Activated naive CD4-positive, alpha-beta T cell treated with anti-CD3 and anti-CD28 coated beads for 36 hours (primary cell): ENCODE data around the gene GPR15LG. TPM values are rescaled to one million over a fixed set of nuclear protein-coding genes. Genes with fewer than 3 reads are reported as not detected.
"Not testable (repeated sequence)": the region's sequence is repeated elsewhere in the genome, so short reads cannot be mapped to it uniquely, and the experiment has no call there.

ENCODE experiments used
- CTCF ChIA-PET: fragments of 350-600 bp; sonication (Branson Sonifier 250); formaldehyde crosslinking; loops from one replicate; lab custom pipeline; 2021; ENCODE audit warnings: antibody characterized with exemption; lab: Charles Lee
- DNase-seq: peaks from one replicate; pipeline ENCODE4 v3.0.0-alpha.2; 2020
- H3K27ac Mint-ChIP-seq: one replicate; pipeline ENCODE4 v1.8.0; 2021; ENCODE audit warnings: mild to moderate bottlenecking, mixed read lengths
- H3K27me3 Mint-ChIP-seq: one replicate; pipeline ENCODE4 v1.8.0; 2021; ENCODE audit warnings: low read depth, mixed read lengths
- H3K36me3 Mint-ChIP-seq: one replicate; pipeline ENCODE4 v1.8.0; 2021; ENCODE audit warnings: low read depth, mixed read lengths
- H3K4me1 Mint-ChIP-seq: one replicate; pipeline ENCODE4 v1.8.0; 2021; ENCODE audit warnings: low read depth, mixed read lengths
- H3K4me3 Mint-ChIP-seq: one replicate; pipeline ENCODE4 v1.8.0; 2021; ENCODE audit warnings: mild to moderate bottlenecking, moderate library complexity, mixed read lengths
- H3K9me3 Mint-ChIP-seq: one replicate; pipeline ENCODE4 v1.8.0; 2021; ENCODE audit warnings: mixed read lengths
- intact Hi-C: fragments of 100-400 bp; cut with micrococcal nuclease; formaldehyde crosslinking; loops from one replicate; pipeline ENCODE4 v1.15.1; 2023
- total RNA-seq, 2 experiments: library from RNA; stranded (reverse); gene quantifications; one replicate each; pipeline ENCODE4 v1.2.3, GENCODE V29; 2021

The GPR15LG gene
- total RNA-seq, 2 experiments from 2014 or later, result not detected

GRCh38 chr10:84179059-84179710, 5.6 kb downstream of the GPR15LG start:
- Mint-ChIP-seq H3K9me3 (no peaks in the 10 kb centered on the region), H3K4me3 (no peak overlapping the region), H3K27me3 (no peaks in the 10 kb centered on the region), H3K27ac (no peak overlapping the region), H3K4me1 (peaks cover 6% of the 10 kb centered on the region), H3K36me3 (no peaks in the 10 kb centered on the region)
- DNase-seq, result peak; percentile 42
- intact Hi-C loops, result loop anchor here (1.0 to 2.0 kb wide), 2 partner anchors 12 to 26 kb away; no protein-coding TSS in a partner anchor
- CTCF ChIA-PET, result no interaction called here

- H3K27ac Mint-ChIP-seq, H3K4me3 Mint-ChIP-seq, intact Hi-C loops, H3K27me3 Mint-ChIP-seq, DNase-seq, H3K9me3 Mint-ChIP-seq, CTCF ChIA-PET, H3K4me1 Mint-ChIP-seq, H3K36me3 Mint-ChIP-seq: not testable (repeated sequence)
These were observed 6.8 kb downstream of the GPR15LG start for GRCh38 chr10:84180386-84180785.

- peaks cover 3% of the 10 kb centered on the region for H3K4me1 Mint-ChIP-seq
- no peak overlapping the region for H3K4me3 Mint-ChIP-seq
- no peak for DNase-seq
- no peaks in the 10 kb centered on the region for H3K9me3 Mint-ChIP-seq
- H3K27ac Mint-ChIP-seq, result no peak overlapping the region
- no peaks in the 10 kb centered on the region for H3K36me3 Mint-ChIP-seq
- CTCF ChIA-PET, result interaction anchor here (0.8 to 1.4 kb wide), 2 partner anchors 11 to 34 kb away, joined by 3 read pairs; no protein-coding TSS in a partner anchor
- no peaks in the 10 kb centered on the region for H3K27me3 Mint-ChIP-seq
- intact Hi-C loops, result no loop called here
These were observed 8.0 kb downstream of the GPR15LG start for GRCh38 chr10:84181631-84182030.

- H3K27ac Mint-ChIP-seq, result no peak overlapping the region
These were observed 10.9 kb downstream of the GPR15LG start for GRCh38 chr10:84184517-84184916.

GRCh38 chr10:84185526-84186175, 12.1 kb downstream of the GPR15LG start:
- Mint-ChIP-seq H3K36me3 (no peaks in the 10 kb centered on the region), H3K4me1 (peaks cover 2% of the 10 kb centered on the region), H3K27ac (no peak overlapping the region), H3K9me3 (no peaks in the 10 kb centered on the region), H3K4me3 (no peak overlapping the region), H3K27me3 (no peaks in the 10 kb centered on the region)
- CTCF ChIA-PET, result interaction anchor here (0.6 kb wide), 2 partner anchors 29 to 31 kb away, joined by 3 read pairs; no protein-coding TSS in a partner anchor
- intact Hi-C loops, result no loop called here
- no peak for DNase-seq

More at GRCh38 chr10:84184517-84184916, 10.9 kb downstream of the GPR15LG start:
- Mint-ChIP-seq H3K36me3 (no peaks in the 10 kb centered on the region), H3K27me3 (no peaks in the 10 kb centered on the region), H3K9me3 (no peaks in the 10 kb centered on the region), H3K4me3 (no peak overlapping the region), H3K4me1 (no peaks in the 10 kb centered on the region)
- DNase-seq, result no peak
- CTCF ChIA-PET, result no interaction called here
- intact Hi-C loops, result no loop called here

- Mint-ChIP-seq H3K36me3 (no peaks in the 10 kb centered on the region), H3K27ac (no peak overlapping the region), H3K9me3 (no peaks in the 10 kb centered on the region), H3K27me3 (no peaks in the 10 kb centered on the region), H3K4me3 (no peak overlapping the region), H3K4me1 (peaks cover 11% of the 10 kb centered on the region)
- DNase-seq, result no peak
- intact Hi-C loops, result no loop called here
- CTCF ChIA-PET, result interaction anchor here (1.3 kb wide), 1 partner anchor 19 kb away, joined by 4 read pairs; no protein-coding TSS in a partner anchor
These were observed 15.2 kb downstream of the GPR15LG start for GRCh38 chr10:84188815-84189214.

GRCh38 chr10:84190621-84191020, 17.0 kb downstream of the GPR15LG start:
- Mint-ChIP-seq H3K27ac (no peak overlapping the region), H3K9me3 (no peaks in the 10 kb centered on the region), H3K36me3 (no peaks in the 10 kb centered on the region), H3K4me3 (no peak overlapping the region), H3K27me3 (peaks cover 3% of the 10 kb centered on the region), H3K4me1 (peaks cover 11% of the 10 kb centered on the region)
- CTCF ChIA-PET, result interaction anchor here (1.1 to 1.6 kb wide), 5 partner anchors 10 to 52 kb away, joined by 3 to 6 read pairs (median 4); partner anchors contain the start of gene GHITM
- no peak for DNase-seq
- intact Hi-C loops, result loop anchor here (1.0 kb wide), 1 partner anchor 11 kb away; no protein-coding TSS in a partner anchor

- Mint-ChIP-seq H3K27ac (no peak overlapping the region), H3K4me1 (peaks cover 11% of the 10 kb centered on the region), H3K9me3 (no peaks in the 10 kb centered on the region), H3K36me3 (no peaks in the 10 kb centered on the region), H3K4me3 (no peak overlapping the region), H3K27me3 (peaks cover 7% of the 10 kb centered on the region)
- DNase-seq, result peak; percentile 51
- CTCF ChIA-PET, result interaction anchor here (1.1 to 1.6 kb wide), 5 partner anchors 10 to 52 kb away, joined by 3 to 6 read pairs (median 4); partner anchors contain the start of gene GHITM
- intact Hi-C loops, result loop anchor here (1.0 kb wide), 1 partner anchor 12 kb away; no protein-coding TSS in a partner anchor
These were observed 17.5 kb downstream of the GPR15LG start for GRCh38 chr10:84191106-84191505.

- Mint-ChIP-seq H3K27ac (no peak overlapping the region), H3K36me3 (no peaks in the 10 kb centered on the region), H3K9me3 (no peaks in the 10 kb centered on the region), H3K4me3 (no peak overlapping the region), H3K4me1 (peaks cover 11% of the 10 kb centered on the region), H3K27me3 (peaks cover 12% of the 10 kb centered on the region)
- intact Hi-C loops, result no loop called here
- CTCF ChIA-PET, result interaction anchor here (0.9 to 1.3 kb wide), 5 partner anchors 12 to 44 kb away, joined by 3 to 5 read pairs (median 3); no protein-coding TSS in a partner anchor
- no peak for DNase-seq
These were observed 19.7 kb downstream of the GPR15LG start for GRCh38 chr10:84193327-84193726.

GRCh38 chr10:84193846-84194423, 20.3 kb downstream of the GPR15LG start:
- H3K27ac Mint-ChIP-seq, result no peak overlapping the region
- CTCF ChIA-PET, result interaction anchor here (0.9 to 1.3 kb wide), 5 partner anchors 11 to 45 kb away, joined by 3 to 5 read pairs (median 3); no protein-coding TSS in a partner anchor
- no peaks in the 10 kb centered on the region for H3K9me3 Mint-ChIP-seq
- H3K27me3 Mint-ChIP-seq, result peaks cover 12% of the 10 kb centered on the region
- H3K4me3 Mint-ChIP-seq, result peak overlapping the region; percentile 51
- peaks cover 11% of the 10 kb centered on the region for H3K4me1 Mint-ChIP-seq
- no peaks in the 10 kb centered on the region for H3K36me3 Mint-ChIP-seq
- DNase-seq, result no peak
- intact Hi-C loops, result loop anchor here (1.0 kb wide), 1 partner anchor 55 kb away; the partner anchor contains the start of gene GHITM

GRCh38 chr10:84194424-84195043, 20.9 kb downstream of the GPR15LG start, which contains the start of gene CDHR1:
CDHR1 (plus strand) TSS chr10:84194537; CDS start chr10:84194761, 224 bp downstream.
- intact Hi-C loops, result loop anchor here (1.0 kb wide), 1 partner anchor 55 kb away; the partner anchor contains the start of gene GHITM
- Mint-ChIP-seq H3K4me3 (peak within 1 kb of the TSS; percentile 51), H3K9me3 (no peaks in the 10 kb centered on the region), H3K4me1 (peaks cover 11% of the 10 kb centered on the region), H3K27ac (no peak within 1 kb of the TSS), H3K27me3 (peaks cover 12% of the 10 kb centered on the region), H3K36me3 (no peaks in the 10 kb centered on the region)
- CTCF ChIA-PET, result interaction anchor here (1.0 to 1.5 kb wide), 3 partner anchors 10 to 24 kb away, joined by 3 read pairs; no protein-coding TSS in a partner anchor
- peak; percentile 57 for DNase-seq
